GM12878 (cell line): ENCODE measurements around the gene LIMS1. TPM values are rescaled to one million over a fixed set of nuclear protein-coding genes. Genes with fewer than 3 reads are reported as not detected.

Experiments used
- ATAC-seq: fragments of 200-7000 bp; cut with Tn5 transposase; 3 replicates; pipeline ENCODE4 v1.9.1; 2020; ENCODE audit warnings: mild to moderate bottlenecking, moderate library complexity
- BruUV-seq: library from RNA; stranded (reverse); fragments of 400-500 nt; replicated peaks from 2 replicates; lab custom pipeline; 2021; lab: Mats Ljungman, UMichigan
- CTCF ChIA-PET: fragments of 300-600 bp; sonication (Branson Sonifier 250); formaldehyde crosslinking; extraction: SDS; loops from one replicate; lab custom pipeline; 2021; ENCODE audit warnings: inconsistent platforms; lab: Yijun Ruan, JAX
- POLR2A ChIA-PET: fragments of 350-600 bp; formaldehyde crosslinking; extraction: SDS; loops from one replicate; lab custom pipeline; 2021; ENCODE audit warnings: inconsistent platforms; lab: Charles Lee
- RAD21 ChIA-PET: fragments of 300-600 bp; sonication (Branson Sonifier 250); formaldehyde crosslinking; loops from one replicate; lab custom pipeline; 2023; ENCODE audit warnings: antibody characterized with exemption; ENCODE audit not compliant: unreplicated experiment; lab: Charles Lee
- SMC1A ChIA-PET: fragments of 300-600 bp; sonication (Branson Sonifier 250); formaldehyde crosslinking; loops from one replicate; lab custom pipeline; 2023; ENCODE audit not compliant: unreplicated experiment, uncharacterized antibody; lab: Charles Lee
- DNase-seq: peaks from one replicate; pipeline ENCODE4 v3.0.0-alpha.2; 2011; ENCODE audit warnings: low read depth, low spot score
- FAIRE-seq: peaks from 3 replicates; lab custom pipeline; 2011; peaks lifted over from hg19 to GRCh38; lab: Jason Lieb, UNC
- H2AFZ ChIP-seq: 2 replicates; pipeline ENCODE4 v1.6.0; 2011; ENCODE audit warnings: low read depth, low read length, control low read depth; ENCODE audit not compliant: control insufficient read depth
- H3K27ac ChIP-seq: 2 replicates; pipeline ENCODE4 v1.5.1; 2011; ENCODE audit warnings: control low read depth; ENCODE audit not compliant: control insufficient read depth, insufficient read depth
- H3K27me3 ChIP-seq, 2 experiments: replicated peaks in 1 of 2; 2 replicates each; pipeline versions ENCODE4 v1.6.0 to v1.6.1; 2011; ENCODE audit warnings: low read length in 1 of 2; ENCODE audit not compliant: control insufficient read depth in 2 of 2, insufficient read depth in 2 of 2
- H3K36me3 ChIP-seq, 2 experiments: 2 replicates each; pipeline ENCODE4 v1.5.1; 2011; ENCODE audit warnings: low read length in 1 of 2; ENCODE audit not compliant: control insufficient read depth in 2 of 2, insufficient read depth in 2 of 2
- H3K4me1 ChIP-seq: 2 replicates; pipeline ENCODE4 v1.6.1; 2011; ENCODE audit warnings: mild to moderate bottlenecking, low read length, moderate library complexity, mixed read lengths; ENCODE audit not compliant: control insufficient read depth, insufficient read depth
- H3K4me2 ChIP-seq: 2 replicates; pipeline ENCODE4 v1.6.0; 2011; ENCODE audit warnings: control low read depth; ENCODE audit not compliant: control insufficient read depth, insufficient read depth
- H3K4me3 ChIP-seq: fragments of 200-600 bp; sonication (generic); 2 replicates; pipeline ENCODE4 v1.5.1; 2016
- H3K79me2 ChIP-seq: 2 replicates; pipeline ENCODE4 v1.6.0; 2011; ENCODE audit warnings: low read length; ENCODE audit not compliant: control insufficient read depth, insufficient read depth
- H3K9ac ChIP-seq: 2 replicates; pipeline ENCODE4 v1.8.0; 2011; ENCODE audit warnings: low read length, control low read depth, mixed read lengths; ENCODE audit not compliant: control insufficient read depth, insufficient read depth
- H3K9me3 ChIP-seq: replicated peaks from 3 replicates; pipeline ENCODE4 v1.5.1; 2011; ENCODE audit warnings: mild to moderate bottlenecking, low read length; ENCODE audit not compliant: control insufficient read depth, insufficient read depth
- H4K20me1 ChIP-seq: 2 replicates; pipeline ENCODE4 v1.6.0; 2011; ENCODE audit not compliant: control insufficient read depth, insufficient read depth
- ATF7 ChIP-seq: fragments of 450-650 bp; IDR thresholded peaks from 2 replicates; pipeline ENCODE4 v1.6.1; 2016; ENCODE audit warnings: low read depth, mild to moderate bottlenecking
- CBX3 ChIP-seq: fragments of 200-600 bp; sonication (generic); IDR thresholded peaks from 2 replicates; pipeline ENCODE4 v1.6.1; 2016; ENCODE audit warnings: low read depth, borderline replicate concordance
- CHD2 ChIP-seq: IDR thresholded peaks from 2 replicates; pipeline ENCODE4 v1.6.1; 2011; ENCODE audit warnings: low read depth, low read length, improper control_type of control experiment, borderline replicate concordance
- DPF2 ChIP-seq: fragments of 450-650 bp; IDR thresholded peaks from 2 replicates; pipeline ENCODE4 v1.6.1; 2017; ENCODE audit warnings: mild to moderate bottlenecking
- FOS ChIP-seq: IDR thresholded peaks from 3 replicates; pipeline ENCODE4 v1.6.1; 2011; ENCODE audit warnings: borderline replicate concordance; ENCODE audit not compliant: insufficient read length; ENCODE audit errors: extremely low read depth
- JUNB ChIP-seq: IDR thresholded peaks from 2 replicates; pipeline ENCODE4 v1.6.1; 2016; ENCODE audit warnings: antibody characterized with exemption, mild to moderate bottlenecking
- MEF2A ChIP-seq: IDR thresholded peaks from 2 replicates; pipeline ENCODE4 v1.6.1; 2011; ENCODE audit warnings: low read depth, mild to moderate bottlenecking, low read length, moderate library complexity; ENCODE audit not compliant: insufficient read depth
- POU2F2 ChIP-seq: IDR thresholded peaks from 3 replicates; pipeline ENCODE4 v1.6.1; 2011; ENCODE audit warnings: low read depth, mild to moderate bottlenecking, low read length, borderline replicate concordance
- RELA ChIP-seq: fragments of 450-650 bp; IDR thresholded peaks from 2 replicates; pipeline ENCODE4 v1.8.0; 2014; ENCODE audit warnings: borderline replicate concordance; ENCODE audit not compliant: partially characterized antibody
- RUNX3 ChIP-seq: IDR thresholded peaks from 2 replicates; pipeline ENCODE4 v1.6.1; 2012; ENCODE audit warnings: low read length, inconsistent platforms
- TAF1 ChIP-seq: IDR thresholded peaks from 2 replicates; pipeline ENCODE4 v1.6.1; 2011; ENCODE audit warnings: mild to moderate bottlenecking, low read depth, low read length, borderline replicate concordance
- TCF12 ChIP-seq: IDR thresholded peaks from 2 replicates; pipeline ENCODE4 v1.6.1; 2011; ENCODE audit warnings: low read depth, mild to moderate bottlenecking, low read length
- YY1 ChIP-seq: IDR thresholded peaks from 2 replicates; pipeline ENCODE4 v1.6.1; 2011; ENCODE audit warnings: low read depth, mild to moderate bottlenecking, low read length
- ZNF384 ChIP-seq: IDR thresholded peaks from 2 replicates; pipeline ENCODE4 v1.6.1; 2012; ENCODE audit warnings: low read depth, mild to moderate bottlenecking, low read length, improper control_type of control experiment, borderline replicate concordance
- WGBS: methylation state at CpG from one replicate; pipeline ENCODE4 v1.1.6; 2016; ENCODE audit warnings: low lambda C conversion rate; ENCODE audit not compliant: insufficient replicate concordance, insufficient coverage; ENCODE audit errors: missing lambda C conversion rate; 5-methylcytosine and 5-hydroxymethylcytosine counted together
- in situ Hi-C: fragments of 300-500 bp; cut with MboI; formaldehyde crosslinking; loops from 9 replicates; pipeline ENCODE4 v1.14.3; 2018; ENCODE audit warnings: mixed read lengths
- intact Hi-C: fragments of 100-400 bp; cut with micrococcal nuclease; formaldehyde crosslinking; loops from one replicate; pipeline ENCODE4 v1.14.2; 2022; ENCODE audit not compliant: unreplicated experiment
- polyA plus RNA-seq, 11 experiments: library from polyadenylated mRNA; depleted of rRNA in 4 of 11; unstranded in 6 of 11; stranded (reverse) in 5 of 11; fragments of >200 nt; fragmentation: Nextera tagmentation in 4 of 11; fragmentation: Illumina TruSeq in 1 of 11; extraction: Ambion mirVana in 4 of 11; extraction: Trizol in 1 of 11; gene quantifications; 1 replicate in 1 of 11; 2 replicates in 10 of 11; pipeline versions ENCODE4 v1.2.1 to v1.2.3, GENCODE V29; 2011 to 2016; ENCODE audit warnings: inconsistent platforms in 2 of 11, missing spikeins in 2 of 11, low read depth in 1 of 11
- total RNA-seq, 4 experiments: library from RNA; depleted of rRNA in 3 of 4; stranded (reverse); fragments of >200 nt in 3 of 4; fragmentation: Illumina TruSeq in 1 of 4; extraction: Trizol in 1 of 4; gene quantifications; 2 replicates each; pipeline versions ENCODE4 v1.2.1 to v1.2.3, GENCODE V29; 2013 to 2021
- TF ChIP-seq, protein P1 (sequence below): fragments of 450-650 bp; IDR thresholded peaks from 2 replicates; pipeline ENCODE4 v1.6.1; 2017; ENCODE audit warnings: mild to moderate bottlenecking, low read depth, inconsistent platforms; ENCODE audit not compliant: poor library complexity, severe bottlenecking
- TF ChIP-seq, protein P2 (sequence below): fragments of 450-650 bp; IDR thresholded peaks from 2 replicates; pipeline ENCODE4 v1.6.1; 2016; ENCODE audit warnings: mild to moderate bottlenecking
- TF ChIP-seq, protein P3 (sequence below): fragments of 450-650 bp; conservative IDR thresholded peaks from 2 replicates; pipeline ENCODE4 v1.6.1; 2017; ENCODE audit warnings: mild to moderate bottlenecking, moderate library complexity

LIMS1 gene
- total and polyA plus RNA-seq, 10 of the 15 experiments (the other 5 are each of a cell fraction or from before 2014, with no cell fraction given), result 15.7 to 98.1 (median 43.9) TPM

DNA sequence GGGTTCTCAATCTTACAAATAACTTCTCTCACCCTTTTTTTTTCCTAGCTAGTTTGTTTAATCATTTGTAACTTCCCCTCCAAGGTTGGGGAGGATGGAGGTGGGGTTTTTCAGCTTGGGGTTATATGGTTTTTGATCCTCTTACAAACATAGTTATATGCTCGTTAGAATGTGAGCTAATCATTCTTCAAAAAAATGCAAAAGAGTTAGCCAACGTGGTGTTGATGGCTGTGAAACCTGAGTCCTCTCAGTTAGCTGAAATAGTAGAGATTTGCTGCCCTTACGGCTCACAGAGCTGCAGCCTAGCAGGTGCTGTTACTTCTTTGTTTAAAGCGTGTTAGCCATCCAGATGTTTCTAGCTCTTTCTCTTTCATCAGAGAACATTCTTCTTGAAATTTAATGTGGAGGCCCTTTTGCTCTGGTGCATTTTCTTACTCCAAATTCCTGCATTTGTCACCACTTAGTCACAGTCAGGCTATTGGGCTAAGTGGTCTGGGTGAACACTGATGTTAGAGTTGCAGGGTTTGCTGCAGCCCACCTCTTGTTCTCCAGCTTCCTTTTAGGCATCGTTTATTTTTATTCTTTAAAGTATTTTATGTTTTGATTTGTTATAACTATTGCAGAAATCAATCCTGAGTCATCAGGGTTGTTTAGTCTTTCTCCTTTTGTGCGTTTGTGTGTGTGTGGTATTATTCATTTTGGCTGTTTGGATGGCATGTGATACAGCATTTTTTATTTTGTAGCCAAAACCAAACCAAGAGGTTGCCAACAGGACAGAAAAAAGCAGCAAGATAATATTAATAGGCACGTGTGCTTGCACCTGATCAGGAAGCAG lies 41.1 kb downstream of the LIMS1 start:
- ChIA-PET SMC1A (interaction anchor here (0.7 to 16.2 kb wide), 28 partner anchors 9 to 360 kb away, joined by 3 to 214 read pairs (median 6); partner anchors contain the start of genes GCC2 and LIMS1), RAD21 (interaction anchor here (0.7 to 9.0 kb wide), 30 partner anchors 8 to 472 kb away, joined by 3 to 129 read pairs (median 6); partner anchors contain the start of genes GCC2 and LIMS1), POLR2A (interaction anchor here (0.6 to 4.2 kb wide), 22 partner anchors 9 to 126 kb away, joined by 3 to 55 read pairs (median 5); partner anchors contain the start of genes GCC2 and LIMS1), CTCF (interaction anchor here (0.6 to 5.7 kb wide), 23 partner anchors 9 to 638 kb away, joined by 3 to 41 read pairs (median 5); partner anchors contain the start of gene LIMS1)
- Histone ChIP-seq H3K4me3 (peak overlapping the region; percentile 24; the same call in 1 of the 2 replicates), H4K20me1 (no peaks in the 10 kb centered on the region), H3K27me3 (no peaks in the 10 kb centered on the region), H3K4me2 (peak overlapping the region; percentile 5; the same call in 1 of the 2 replicates), H3K79me2 (peaks cover 13% of the 10 kb centered on the region), H3K4me1 (peaks cover 13% of the 10 kb centered on the region), H3K9me3 (no peaks in the 10 kb centered on the region), H3K9ac (no peak overlapping the region), H3K27ac (no peak overlapping the region), H3K36me3 (no peaks in the 10 kb centered on the region), H2AFZ (no peak overlapping the region)
- BruUV-seq, result no TSS peak
- FAIRE-seq (peak; percentile 86), DNase-seq (peak; percentile 70), ATAC-seq (peak; percentile 92)
- intact Hi-C loops (no loop called here), in situ Hi-C loops (loop anchor here (25.0 kb wide), 1 partner anchor 363 kb away; no protein-coding TSS in a partner anchor)
- 26% methylated on average over 7 of the region's 7 CpGs for WGBS
- TF ChIP-seq DPF2, result peak; percentile 45; the same call in 1 of the 2 replicates
- TF ChIP-seq, protein P1, sequence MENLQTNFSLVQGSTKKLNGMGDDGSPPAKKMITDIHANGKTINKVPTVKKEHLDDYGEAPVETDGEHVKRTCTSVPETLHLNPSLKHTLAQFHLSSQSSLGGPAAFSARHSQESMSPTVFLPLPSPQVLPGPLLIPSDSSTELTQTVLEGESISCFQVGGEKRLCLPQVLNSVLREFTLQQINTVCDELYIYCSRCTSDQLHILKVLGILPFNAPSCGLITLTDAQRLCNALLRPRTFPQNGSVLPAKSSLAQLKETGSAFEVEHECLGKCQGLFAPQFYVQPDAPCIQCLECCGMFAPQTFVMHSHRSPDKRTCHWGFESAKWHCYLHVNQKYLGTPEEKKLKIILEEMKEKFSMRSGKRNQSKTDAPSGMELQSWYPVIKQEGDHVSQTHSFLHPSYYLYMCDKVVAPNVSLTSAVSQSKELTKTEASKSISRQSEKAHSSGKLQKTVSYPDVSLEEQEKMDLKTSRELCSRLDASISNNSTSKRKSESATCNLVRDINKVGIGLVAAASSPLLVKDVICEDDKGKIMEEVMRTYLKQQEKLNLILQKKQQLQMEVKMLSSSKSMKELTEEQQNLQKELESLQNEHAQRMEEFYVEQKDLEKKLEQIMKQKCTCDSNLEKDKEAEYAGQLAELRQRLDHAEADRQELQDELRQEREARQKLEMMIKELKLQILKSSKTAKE, result peak; percentile 55
- TF ChIP-seq RELA, result peak; percentile 39
- TF ChIP-seq POU2F2, result 0 out of 3 replicates have a peak, but pooled peaks have one; percentile 25
- TF ChIP-seq MEF2A, result no peak
- TF ChIP-seq ZNF384, result peak; percentile 87
- TF ChIP-seq, protein P2, sequence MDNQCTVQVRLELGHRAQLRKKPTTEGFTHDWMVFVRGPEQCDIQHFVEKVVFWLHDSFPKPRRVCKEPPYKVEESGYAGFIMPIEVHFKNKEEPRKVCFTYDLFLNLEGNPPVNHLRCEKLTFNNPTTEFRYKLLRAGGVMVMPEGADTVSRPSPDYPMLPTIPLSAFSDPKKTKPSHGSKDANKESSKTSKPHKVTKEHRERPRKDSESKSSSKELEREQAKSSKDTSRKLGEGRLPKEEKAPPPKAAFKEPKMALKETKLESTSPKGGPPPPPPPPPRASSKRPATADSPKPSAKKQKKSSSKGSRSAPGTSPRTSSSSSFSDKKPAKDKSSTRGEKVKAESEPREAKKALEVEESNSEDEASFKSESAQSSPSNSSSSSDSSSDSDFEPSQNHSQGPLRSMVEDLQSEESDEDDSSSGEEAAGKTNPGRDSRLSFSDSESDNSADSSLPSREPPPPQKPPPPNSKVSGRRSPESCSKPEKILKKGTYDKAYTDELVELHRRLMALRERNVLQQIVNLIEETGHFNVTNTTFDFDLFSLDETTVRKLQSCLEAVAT, result no peak
- peak; percentile 66; the same call in 1 of the 2 replicates for TF ChIP-seq CHD2
- peak; percentile 78 for TF ChIP-seq ATF7
- TF ChIP-seq TAF1, result no peak
- TF ChIP-seq TCF12, result 0 out of 2 replicates have a peak, but pooled peaks have one; percentile 38
- no peak for TF ChIP-seq YY1
- TF ChIP-seq CBX3, result no peak
- TF ChIP-seq FOS, result no peak
- TF ChIP-seq, protein P3, sequence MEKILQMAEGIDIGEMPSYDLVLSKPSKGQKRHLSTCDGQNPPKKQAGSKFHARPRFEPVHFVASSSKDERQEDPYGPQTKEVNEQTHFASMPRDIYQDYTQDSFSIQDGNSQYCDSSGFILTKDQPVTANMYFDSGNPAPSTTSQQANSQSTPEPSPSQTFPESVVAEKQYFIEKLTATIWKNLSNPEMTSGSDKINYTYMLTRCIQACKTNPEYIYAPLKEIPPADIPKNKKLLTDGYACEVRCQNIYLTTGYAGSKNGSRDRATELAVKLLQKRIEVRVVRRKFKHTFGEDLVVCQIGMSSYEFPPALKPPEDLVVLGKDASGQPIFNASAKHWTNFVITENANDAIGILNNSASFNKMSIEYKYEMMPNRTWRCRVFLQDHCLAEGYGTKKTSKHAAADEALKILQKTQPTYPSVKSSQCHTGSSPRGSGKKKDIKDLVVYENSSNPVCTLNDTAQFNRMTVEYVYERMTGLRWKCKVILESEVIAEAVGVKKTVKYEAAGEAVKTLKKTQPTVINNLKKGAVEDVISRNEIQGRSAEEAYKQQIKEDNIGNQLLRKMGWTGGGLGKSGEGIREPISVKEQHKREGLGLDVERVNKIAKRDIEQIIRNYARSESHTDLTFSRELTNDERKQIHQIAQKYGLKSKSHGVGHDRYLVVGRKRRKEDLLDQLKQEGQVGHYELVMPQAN, result no peak
- no peak for TF ChIP-seq JUNB
- peak; percentile 18; the same call in 1 of the 2 replicates for TF ChIP-seq RUNX3
